Testis (tissue), 2 donors: ENCODE results near the gene DDI2.

ENCODE experiments used
- POLR2A ChIP-seq: fragments of 450-650 bp; IDR thresholded peaks from one replicate; pipeline ENCODE4 v1.6.1; 2017; ENCODE audit warnings: antibody characterized with exemption, mild to moderate bottlenecking, moderate library complexity
- TF ChIP-seq, protein P1 (sequence below), 3 experiments: fragments of 450-650 bp in 2 of 3; fragments of 200-600 bp in 1 of 3; sonication (generic) in 1 of 3; IDR thresholded peaks; one replicate each; pipeline ENCODE4 v1.5.1; 2016 to 2019; ENCODE audit warnings: antibody characterized with exemption in 3 of 3, mild to moderate bottlenecking in 2 of 3, moderate library complexity in 1 of 3

DNA sequence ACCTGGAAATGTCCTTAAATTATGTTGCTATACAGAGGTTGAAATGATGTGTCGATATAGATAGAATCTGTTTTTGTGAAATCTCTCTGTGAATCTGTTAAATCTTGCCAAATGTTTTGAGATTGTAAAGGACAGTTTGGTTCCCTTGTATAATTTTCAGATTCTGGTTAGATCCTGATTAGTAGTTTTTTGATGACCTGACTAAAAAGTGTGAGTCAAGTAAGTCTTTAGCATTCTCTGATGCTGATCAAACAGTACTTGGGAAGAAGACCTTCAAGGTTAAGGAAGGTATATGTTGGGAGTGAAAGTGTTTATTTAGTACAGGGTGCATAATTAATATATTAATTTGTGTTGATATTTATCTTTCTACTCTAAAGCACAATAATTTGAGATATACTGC, 32.7 kb downstream of the DDI2 start:
- TF ChIP-seq POLR2A: no peak
- TF ChIP-seq, protein P1, sequence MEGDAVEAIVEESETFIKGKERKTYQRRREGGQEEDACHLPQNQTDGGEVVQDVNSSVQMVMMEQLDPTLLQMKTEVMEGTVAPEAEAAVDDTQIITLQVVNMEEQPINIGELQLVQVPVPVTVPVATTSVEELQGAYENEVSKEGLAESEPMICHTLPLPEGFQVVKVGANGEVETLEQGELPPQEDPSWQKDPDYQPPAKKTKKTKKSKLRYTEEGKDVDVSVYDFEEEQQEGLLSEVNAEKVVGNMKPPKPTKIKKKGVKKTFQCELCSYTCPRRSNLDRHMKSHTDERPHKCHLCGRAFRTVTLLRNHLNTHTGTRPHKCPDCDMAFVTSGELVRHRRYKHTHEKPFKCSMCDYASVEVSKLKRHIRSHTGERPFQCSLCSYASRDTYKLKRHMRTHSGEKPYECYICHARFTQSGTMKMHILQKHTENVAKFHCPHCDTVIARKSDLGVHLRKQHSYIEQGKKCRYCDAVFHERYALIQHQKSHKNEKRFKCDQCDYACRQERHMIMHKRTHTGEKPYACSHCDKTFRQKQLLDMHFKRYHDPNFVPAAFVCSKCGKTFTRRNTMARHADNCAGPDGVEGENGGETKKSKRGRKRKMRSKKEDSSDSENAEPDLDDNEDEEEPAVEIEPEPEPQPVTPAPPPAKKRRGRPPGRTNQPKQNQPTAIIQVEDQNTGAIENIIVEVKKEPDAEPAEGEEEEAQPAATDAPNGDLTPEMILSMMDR (IDR thresholded peaks at IDR 0.05): no peak
